ENCODE results near the gene LRRC32. TPM values are rescaled to one million over a fixed set of nuclear protein-coding genes. Genes with fewer than 3 reads are reported as not detected.
"Not testable (repeated sequence)": the region's sequence is repeated elsewhere in the genome, so short reads cannot be mapped to it uniquely, and the experiment has no call there.

The LRRC32 gene
- total and polyA plus RNA-seq, 4 experiments from 2014 or later = 0.38 to 0.56 (median 0.53) TPM; not detected in 1

DNA sequence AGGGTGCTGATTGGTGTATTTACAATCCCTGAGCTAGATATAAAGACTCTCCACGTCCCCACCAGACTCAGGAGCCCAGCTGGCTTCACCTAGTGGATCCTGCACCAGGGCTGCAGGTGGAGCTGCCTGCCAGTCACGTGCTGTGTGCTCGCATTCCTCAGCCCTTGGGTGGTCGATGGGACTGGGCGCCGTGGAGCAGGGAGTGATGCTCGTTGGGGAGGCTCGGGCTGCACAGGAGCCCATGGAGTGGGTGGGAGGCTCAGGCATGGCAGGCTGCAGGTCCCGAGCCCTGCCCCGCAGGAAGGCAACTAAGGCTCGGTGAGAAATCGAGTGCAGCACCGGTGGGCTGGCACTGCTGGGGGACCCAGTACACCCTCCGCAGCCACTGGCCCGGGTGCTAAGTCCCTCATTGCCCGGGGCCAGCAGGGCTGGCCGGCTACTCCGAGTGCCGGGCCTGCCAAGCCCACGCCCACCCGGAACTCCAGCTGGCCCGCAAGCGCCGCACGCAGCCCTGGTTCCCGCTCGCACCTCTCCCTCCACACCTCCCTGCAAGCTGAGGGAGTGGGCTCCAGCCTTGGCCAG is 61.6 kb downstream of the LRRC32 start:
- H3K27ac Mint-ChIP-seq; POLR2A ChIA-PET (ENCODE audit: partially characterized antibody); H3K4me1 ChIP-seq (ENCODE audit: insufficient read depth, low read length); H3K36me3 Mint-ChIP-seq; H3K9me3 ChIP-seq (ENCODE audit: control insufficient read depth in 1 of 2, low read length in 2 of 2); DNase-seq; H3K36me3 ChIP-seq (ENCODE audit: insufficient read depth, low read length); intact Hi-C loops (cut with micrococcal nuclease); H3K27ac ChIP-seq (ENCODE audit: low read depth, low read length); H3K27me3 Mint-ChIP-seq; H3K27me3 ChIP-seq (ENCODE audit: insufficient read depth, low read length); H3K4me1 Mint-ChIP-seq; H3K9me3 Mint-ChIP-seq; H3K4me3 ChIP-seq (ENCODE audit: low read length in 2 of 2); H3K4me3 Mint-ChIP-seq: not testable (repeated sequence)
- CTCF ChIA-PET (ENCODE audit: partially characterized antibody) = interaction anchor here (1.3 kb wide), 1 partner anchor 10 kb away, joined by 3 read pairs; no protein-coding TSS in a partner anchor

- H3K4me3 Mint-ChIP-seq; intact Hi-C loops (cut with micrococcal nuclease); H3K27me3 Mint-ChIP-seq; H3K27ac ChIP-seq (ENCODE audit: low read depth, low read length); H3K36me3 ChIP-seq (ENCODE audit: insufficient read depth, low read length); H3K4me1 Mint-ChIP-seq; H3K4me3 ChIP-seq (ENCODE audit: low read length in 2 of 2); H3K27ac Mint-ChIP-seq; DNase-seq; H3K27me3 ChIP-seq (ENCODE audit: insufficient read depth, low read length); POLR2A ChIA-PET (ENCODE audit: partially characterized antibody); H3K9me3 Mint-ChIP-seq; H3K9me3 ChIP-seq (ENCODE audit: control insufficient read depth in 1 of 2, low read length in 2 of 2); H3K36me3 Mint-ChIP-seq; H3K4me1 ChIP-seq (ENCODE audit: insufficient read depth, low read length): not testable (repeated sequence)
- CTCF ChIA-PET (ENCODE audit: partially characterized antibody) = interaction anchor here (1.3 kb wide), 1 partner anchor 10 kb away, joined by 3 read pairs; no protein-coding TSS in a partner anchor
Observed at GRCh38 chr11:76608228-76608627, 62.3 kb downstream of the LRRC32 start.

Other genes starting within 250 kb of the LRRC32 start
- 10 to 100 TPM; 46.3 to 52.9 TPM for gene EMSY, start 225.7 kb downstream of the LRRC32 start, total RNA-seq
- gene EMSY, start 225.7 kb downstream of the LRRC32 start, polyA plus RNA-seq = 10 to 100 TPM in 1 of 2 donors, 1 to 10 TPM in 1; 9.5 to 23.5 TPM
- gene TSKU, start 112.6 kb upstream of the LRRC32 start, total RNA-seq = not detected
- gene TSKU, start 112.6 kb upstream of the LRRC32 start, polyA plus RNA-seq = under 1 TPM in 1 of 2 donors, not detected in 1; 0.13 TPM
- gene ACER3, start 190.2 kb upstream of the LRRC32 start, total RNA-seq = 1 to 10 TPM; 5.7 to 6.8 TPM
- 1 to 10 TPM; 2.9 to 4.4 TPM for gene ACER3, start 190.2 kb upstream of the LRRC32 start, polyA plus RNA-seq

Data from CD4-positive, alpha-beta memory T cell (primary cell).